Gastroesophageal sphincter (tissue), 3 donors: Measurements from ENCODE around the gene NCKAP5.

Experiments
- CTCF ChIP-seq, 4 experiments: fragments of 200-600 bp in 2 of 4; fragments of 450-650 bp in 2 of 4; sonication (generic) in 1 of 4; IDR thresholded peaks; one replicate each; pipeline ENCODE4 v1.5.1; 2017 to 2019; ENCODE audit warnings: antibody characterized with exemption in 4 of 4, mild to moderate bottlenecking in 2 of 4, moderate library complexity in 2 of 4
- EP300 ChIP-seq: sonication (generic); formaldehyde crosslinking; IDR thresholded peaks from one replicate; pipeline ENCODE4 v1.6.1; 2017; ENCODE audit warnings: antibody characterized with exemption, mild to moderate bottlenecking
- POLR2A ChIP-seq, 2 donors: fragments of 450-650 bp; IDR thresholded peaks; one replicate each; pipeline ENCODE4 v1.6.1; 2017; ENCODE audit warnings: antibody characterized with exemption in 2 of 2, mild to moderate bottlenecking in 2 of 2, moderate library complexity in 1 of 2
- POLR2AphosphoS5 ChIP-seq: sonication (generic); formaldehyde crosslinking; IDR thresholded peaks from one replicate; pipeline ENCODE4 v1.6.1; 2017; ENCODE audit warnings: antibody characterized with exemption

DNA sequence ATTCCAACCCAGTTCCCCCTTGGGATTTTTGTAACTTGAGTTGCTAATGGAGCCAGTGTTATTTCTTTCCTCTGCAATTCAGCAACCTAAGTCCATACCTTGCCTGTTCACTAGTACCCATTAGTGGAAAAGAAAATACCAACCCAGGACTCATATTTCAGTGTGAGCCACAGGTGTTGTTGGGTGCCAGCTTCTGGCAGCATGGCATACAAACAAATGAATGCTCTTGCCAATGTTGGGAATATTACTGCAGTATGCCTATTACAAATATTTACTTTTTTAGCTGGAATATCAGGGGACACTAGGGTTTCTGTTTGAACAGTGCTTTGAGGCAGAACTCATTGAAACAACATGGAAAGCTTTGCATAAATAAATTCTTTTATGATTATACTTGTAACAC is 130.2 kb downstream of the NCKAP5 start:
- TF ChIP-seq CTCF (IDR thresholded peaks at IDR 0.05) (no peak), POLR2AphosphoS5 (no peak), POLR2A (IDR thresholded peaks at IDR 0.05) (no peak), EP300 (no peak)
